NB4 (cell line): ENCODE data around the gene CARM1.
A peak's percentile ranks its signal among the peaks of the same experiment; 100 is the strongest.

Experiments used
- DNase-seq: peaks from one replicate; pipeline ENCODE4 v3.0.0; 2010; ENCODE audit warnings: low read depth
- H3K4me3 ChIP-seq: one replicate; pipeline ENCODE4 v1.5.1; 2011; ENCODE audit warnings: mild to moderate bottlenecking, low read depth, low read length, moderate library complexity
- CTCF ChIP-seq: IDR thresholded peaks from one replicate; pipeline ENCODE4 v1.5.1; 2012; ENCODE audit warnings: low read depth, low read length
- MAX ChIP-seq: IDR thresholded peaks from 2 replicates; pipeline ENCODE4 v1.6.1; 2011; ENCODE audit warnings: low read depth, low read length
- MYC ChIP-seq: IDR thresholded peaks from 2 replicates; pipeline ENCODE4 v1.6.1; 2011; ENCODE audit warnings: low read depth, low read length
- POLR2A ChIP-seq: IDR thresholded peaks from 2 replicates; pipeline ENCODE4 v1.6.1; 2011; ENCODE audit warnings: mild to moderate bottlenecking; ENCODE audit not compliant: insufficient read length; ENCODE audit errors: extremely low read depth

The CARM1 gene

GRCh38 chr19:10846500-10847202 is 24.7 kb upstream of the CARM1 start:
- TF ChIP-seq MAX (no peak), CTCF (no peak), MYC (no peak), POLR2A (no peak)
- DNase-seq = no peak
- H3K4me3 ChIP-seq = no peak overlapping the region

GRCh38 chr19:10848230-10848856 is 23.0 kb upstream of the CARM1 start, which contains the start of gene C19orf38:
C19orf38 (plus strand) TSS chr19:10848415; CDS start chr19:10848509, 94 bp downstream.
- no peak within 1 kb of the TSS for H3K4me3 ChIP-seq
- TF ChIP-seq MYC (no peak), MAX (0 out of 2 replicates have a peak, but pooled peaks have one; percentile 32)
- DNase-seq = peak; percentile 78

GRCh38 chr19:10850631-10851030 is 20.7 kb upstream of the CARM1 start:
- H3K4me3 ChIP-seq = no peak overlapping the region
- TF ChIP-seq POLR2A (no peak), CTCF (no peak), MYC (no peak), MAX (no peak)
- no peak for DNase-seq

GRCh38 chr19:10852098-10852800 is 19.1 kb upstream of the CARM1 start:
- TF ChIP-seq MYC (no peak), MAX (no peak), POLR2A (no peak), CTCF (no peak)
- no peak for DNase-seq
- H3K4me3 ChIP-seq = no peak overlapping the region

GRCh38 chr19:10852941-10853340 is 18.4 kb upstream of the CARM1 start:
- no peak for DNase-seq
- no peak for TF ChIP-seq MYC
- no peak for TF ChIP-seq MAX
- no peak for TF ChIP-seq CTCF
- no peak for TF ChIP-seq POLR2A
- H3K4me3 ChIP-seq = no peak overlapping the region

- H3K4me3 ChIP-seq = no peak overlapping the region
- TF ChIP-seq MAX = no peak
- no peak for TF ChIP-seq MYC
- no peak for TF ChIP-seq POLR2A
- no peak for TF ChIP-seq CTCF
- peak; percentile 67 for DNase-seq
Measured at GRCh38 chr19:10854350-10855089, 16.8 kb upstream of the CARM1 start.
